ENCODE data around the gene PI4K2B.

DNA sequence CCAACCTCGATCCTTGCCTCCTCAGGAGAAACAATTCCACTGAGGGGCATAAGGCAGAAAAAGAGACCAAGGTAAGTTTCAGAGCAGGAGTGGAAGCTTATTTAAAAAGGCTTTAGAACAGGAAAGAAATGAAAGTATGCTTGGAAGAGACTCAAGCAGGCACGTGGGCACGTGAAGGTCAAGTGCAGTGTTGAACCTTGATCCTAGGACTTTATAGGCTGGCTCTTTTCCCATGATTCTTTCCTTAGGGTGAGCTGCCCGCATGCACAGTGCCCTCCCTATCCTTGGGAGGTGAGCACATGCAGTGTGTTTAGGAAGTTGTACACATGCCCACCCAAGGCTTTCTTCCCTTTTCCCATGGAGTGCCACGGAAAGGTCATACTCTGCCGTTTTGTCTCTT lies 4.0 kb upstream of the PI4K2B start:
- TF ChIP-seq EZH2 (IDR thresholded peaks at IDR 0.05) (no peak), POLR2AphosphoS5 (IDR thresholded peaks at IDR 0.05; ENCODE audit: borderline replicate concordance, low read depth, low read length) (no peak), FOXP2 (optimal IDR thresholded peaks at IDR 0.05; ENCODE audit: control extremely low read depth, extremely low read length, insufficient read depth) (no peak)

Measured in SK-N-MC (cell line).